Measurements from ENCODE around the gene FAM110D.

FAM110D gene

GRCh38 chr1:26168410-26169197 lies 9.7 kb downstream of the FAM110D start, which contains the start of gene C1orf232:
C1orf232 (minus strand) TSS chr1:26168963; CDS start chr1:26168499, 464 bp downstream.
- Histone ChIP-seq H3K27ac (ENCODE audit: low read length) (peak within 1 kb of the TSS; percentile 30), H3K4me1 (ENCODE audit: control insufficient read depth, low read depth, low read length) (peaks cover 19% of the 10 kb centered on the region), H3K36me3 (ENCODE audit: control insufficient read depth, low read depth, low read length) (no peaks in the 10 kb centered on the region), H3K9me3 (ENCODE audit: control insufficient read depth, low read depth, low read length) (no peaks in the 10 kb centered on the region), H3K27me3 (ENCODE audit: control insufficient read depth, insufficient read depth, low read length) (peaks cover 30% of the 10 kb centered on the region), H3K4me3 (ENCODE audit: low read length) (peak within 1 kb of the TSS; percentile 79), H3K9ac (ENCODE audit: low read length) (peak within 1 kb of the TSS; percentile 76)

GRCh38 chr1:26169198-26169554 lies 10.3 kb downstream of the FAM110D start:
- H3K27me3 ChIP-seq (ENCODE audit: control insufficient read depth, insufficient read depth, low read length) = peaks cover 25% of the 10 kb centered on the region
- peak overlapping the region; percentile 79 for H3K4me3 ChIP-seq (ENCODE audit: low read length)
- no peaks in the 10 kb centered on the region for H3K36me3 ChIP-seq (ENCODE audit: control insufficient read depth, low read depth, low read length)
- no peak overlapping the region for H3K27ac ChIP-seq (ENCODE audit: low read length)
- H3K4me1 ChIP-seq (ENCODE audit: control insufficient read depth, low read depth, low read length) = peaks cover 19% of the 10 kb centered on the region
- no peaks in the 10 kb centered on the region for H3K9me3 ChIP-seq (ENCODE audit: control insufficient read depth, low read depth, low read length)
- H3K9ac ChIP-seq (ENCODE audit: low read length) = peak overlapping the region; percentile 20

- Histone ChIP-seq H3K27me3 (ENCODE audit: control insufficient read depth, insufficient read depth, low read length) (peaks cover 19% of the 10 kb centered on the region), H3K4me1 (ENCODE audit: control insufficient read depth, low read depth, low read length) (peaks cover 16% of the 10 kb centered on the region), H3K27ac (ENCODE audit: low read length) (peak within 1 kb of the TSS; percentile 30)
These were observed 11.0 kb downstream of the FAM110D start, which contains the start of gene ZNF593 for GRCh38 chr1:26169669-26170471. ZNF593 (plus strand) TSS chr1:26169908; CDS start chr1:26169984, 76 bp downstream.

GRCh38 chr1:26170472-26170821 lies 11.6 kb downstream of the FAM110D start:
- Histone ChIP-seq H3K9me3 (ENCODE audit: control insufficient read depth, low read depth, low read length) (no peaks in the 10 kb centered on the region), H3K4me3 (ENCODE audit: low read length) (peak overlapping the region; percentile 79), H3K36me3 (ENCODE audit: control insufficient read depth, low read depth, low read length) (no peaks in the 10 kb centered on the region), H3K4me1 (ENCODE audit: control insufficient read depth, low read depth, low read length) (peaks cover 11% of the 10 kb centered on the region), H3K27me3 (ENCODE audit: control insufficient read depth, insufficient read depth, low read length) (peaks cover 13% of the 10 kb centered on the region), H3K9ac (ENCODE audit: low read length) (peak overlapping the region; percentile 76), H3K27ac (ENCODE audit: low read length) (no peak overlapping the region)

More at GRCh38 chr1:26169669-26170471, 11.0 kb downstream of the FAM110D start, which contains the start of gene ZNF593:
- H3K4me3 ChIP-seq (ENCODE audit: low read length) = peak within 1 kb of the TSS; percentile 79
- no peaks in the 10 kb centered on the region for H3K9me3 ChIP-seq (ENCODE audit: control insufficient read depth, low read depth, low read length)
- H3K36me3 ChIP-seq (ENCODE audit: control insufficient read depth, low read depth, low read length) = no peaks in the 10 kb centered on the region
- H3K9ac ChIP-seq (ENCODE audit: low read length) = peak within 1 kb of the TSS; percentile 76

GRCh38 chr1:26171084-26172072 lies 12.5 kb downstream of the FAM110D start, which contains the start of gene ZNF593OS:
ZNF593OS (minus strand) TSS chr1:26171832; CDS start chr1:26171661, 171 bp downstream.
- Histone ChIP-seq H3K27ac (ENCODE audit: low read length) (no peak within 1 kb of the TSS), H3K36me3 (ENCODE audit: control insufficient read depth, low read depth, low read length) (no peaks in the 10 kb centered on the region), H3K9ac (ENCODE audit: low read length) (peak within 1 kb of the TSS; percentile 76), H3K4me1 (ENCODE audit: control insufficient read depth, low read depth, low read length) (peaks cover 10% of the 10 kb centered on the region), H3K27me3 (ENCODE audit: control insufficient read depth, insufficient read depth, low read length) (peaks cover 4% of the 10 kb centered on the region), H3K4me3 (ENCODE audit: low read length) (peak within 1 kb of the TSS; percentile 79), H3K9me3 (ENCODE audit: control insufficient read depth, low read depth, low read length) (no peaks in the 10 kb centered on the region)

- no peak overlapping the region for H3K4me3 ChIP-seq (ENCODE audit: low read length)
- H3K27ac ChIP-seq (ENCODE audit: low read length) = no peak overlapping the region
- no peaks in the 10 kb centered on the region for H3K9me3 ChIP-seq (ENCODE audit: control insufficient read depth, low read depth, low read length)
- H3K9ac ChIP-seq (ENCODE audit: low read length) = no peak overlapping the region
- H3K36me3 ChIP-seq (ENCODE audit: control insufficient read depth, low read depth, low read length) = no peaks in the 10 kb centered on the region
- H3K4me1 ChIP-seq (ENCODE audit: control insufficient read depth, low read depth, low read length) = peaks cover 2% of the 10 kb centered on the region
- H3K27me3 ChIP-seq (ENCODE audit: control insufficient read depth, insufficient read depth, low read length) = no peaks in the 10 kb centered on the region
These were observed 16.5 kb downstream of the FAM110D start for GRCh38 chr1:26175346-26175745.

- H3K9ac ChIP-seq (ENCODE audit: low read length) = no peak within 1 kb of the TSS
- H3K27me3 ChIP-seq (ENCODE audit: control insufficient read depth, insufficient read depth, low read length) = no peaks in the 10 kb centered on the region
- no peaks in the 10 kb centered on the region for H3K36me3 ChIP-seq (ENCODE audit: control insufficient read depth, low read depth, low read length)
- H3K4me3 ChIP-seq (ENCODE audit: low read length) = peak within 1 kb of the TSS; percentile 42
- no peaks in the 10 kb centered on the region for H3K9me3 ChIP-seq (ENCODE audit: control insufficient read depth, low read depth, low read length)
- no peak within 1 kb of the TSS for H3K27ac ChIP-seq (ENCODE audit: low read length)
- no peaks in the 10 kb centered on the region for H3K4me1 ChIP-seq (ENCODE audit: control insufficient read depth, low read depth, low read length)
These were observed 18.4 kb downstream of the FAM110D start, which contains the start of gene CNKSR1 for GRCh38 chr1:26177182-26177684. CNKSR1 (plus strand) TSS chr1:26177491; CDS start chr1:26177548, 57 bp downstream.

GRCh38 chr1:26180010-26180506 lies 21.2 kb downstream of the FAM110D start:
- Histone ChIP-seq H3K4me1 (ENCODE audit: control insufficient read depth, low read depth, low read length) (no peaks in the 10 kb centered on the region), H3K9ac (ENCODE audit: low read length) (no peak overlapping the region), H3K27me3 (ENCODE audit: control insufficient read depth, insufficient read depth, low read length) (no peaks in the 10 kb centered on the region), H3K27ac (ENCODE audit: low read length) (no peak overlapping the region), H3K36me3 (ENCODE audit: control insufficient read depth, low read depth, low read length) (no peaks in the 10 kb centered on the region), H3K9me3 (ENCODE audit: control insufficient read depth, low read depth, low read length) (no peaks in the 10 kb centered on the region), H3K4me3 (ENCODE audit: low read length) (no peak overlapping the region)

- Histone ChIP-seq H3K27ac (ENCODE audit: low read length) (no peak overlapping the region), H3K4me1 (ENCODE audit: control insufficient read depth, low read depth, low read length) (no peaks in the 10 kb centered on the region)
These were observed 22.9 kb downstream of the FAM110D start for GRCh38 chr1:26181586-26182382.

GRCh38 chr1:26182383-26182696 lies 23.5 kb downstream of the FAM110D start:
- Histone ChIP-seq H3K9me3 (ENCODE audit: control insufficient read depth, low read depth, low read length) (no peaks in the 10 kb centered on the region), H3K27me3 (ENCODE audit: control insufficient read depth, insufficient read depth, low read length) (no peaks in the 10 kb centered on the region), H3K9ac (ENCODE audit: low read length) (no peak overlapping the region), H3K4me3 (ENCODE audit: low read length) (no peak overlapping the region), H3K27ac (ENCODE audit: low read length) (no peak overlapping the region), H3K36me3 (ENCODE audit: control insufficient read depth, low read depth, low read length) (no peaks in the 10 kb centered on the region), H3K4me1 (ENCODE audit: control insufficient read depth, low read depth, low read length) (no peaks in the 10 kb centered on the region)

More at GRCh38 chr1:26181586-26182382, 22.9 kb downstream of the FAM110D start:
- no peaks in the 10 kb centered on the region for H3K27me3 ChIP-seq (ENCODE audit: control insufficient read depth, insufficient read depth, low read length)
- no peaks in the 10 kb centered on the region for H3K9me3 ChIP-seq (ENCODE audit: control insufficient read depth, low read depth, low read length)
- no peak overlapping the region for H3K9ac ChIP-seq (ENCODE audit: low read length)
- no peak overlapping the region for H3K4me3 ChIP-seq (ENCODE audit: low read length)
- H3K36me3 ChIP-seq (ENCODE audit: control insufficient read depth, low read depth, low read length) = no peaks in the 10 kb centered on the region
